Hematopoietic multipotent progenitor cell treated with erythropoietin and hydrocortisone succinate and interleukin-3 and kit ligand, for 4 days (in vitro differentiated cells): ENCODE data around the gene CMTR1.
A peak's percentile ranks its signal among the peaks of the same experiment; 100 is the strongest.
"Not testable (repeated sequence)": the region's sequence is repeated elsewhere in the genome, so short reads cannot be mapped to it uniquely, and the experiment has no call there.

Experiments
- DNase-seq: peaks from one replicate; pipeline ENCODE4 v3.0.0-alpha.2; 2015

CMTR1 gene

GRCh38 chr6:37438930-37439329 lies 5.9 kb downstream of the CMTR1 start:
- DNase-seq = no peak

DNA sequence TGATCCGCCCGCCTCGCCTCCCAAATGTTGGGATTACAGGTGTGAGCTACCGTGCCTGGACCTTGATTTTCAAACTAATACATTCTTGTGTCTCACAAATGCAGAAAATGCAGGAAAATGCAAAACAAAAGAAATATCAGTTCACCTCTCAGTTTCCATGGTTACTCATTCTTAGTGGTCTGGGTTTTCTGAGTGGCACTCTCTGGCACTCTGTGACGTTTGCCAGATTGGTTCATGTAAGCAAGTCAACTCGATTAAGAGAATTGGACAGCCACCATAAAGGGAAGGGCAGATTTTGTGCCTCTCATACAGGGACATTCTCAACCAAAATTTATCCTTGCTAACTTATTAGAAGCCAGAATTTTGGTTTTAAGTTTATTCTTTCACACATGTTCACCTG lies 8.6 kb downstream of the CMTR1 start:
- DNase-seq = no peak

DNA sequence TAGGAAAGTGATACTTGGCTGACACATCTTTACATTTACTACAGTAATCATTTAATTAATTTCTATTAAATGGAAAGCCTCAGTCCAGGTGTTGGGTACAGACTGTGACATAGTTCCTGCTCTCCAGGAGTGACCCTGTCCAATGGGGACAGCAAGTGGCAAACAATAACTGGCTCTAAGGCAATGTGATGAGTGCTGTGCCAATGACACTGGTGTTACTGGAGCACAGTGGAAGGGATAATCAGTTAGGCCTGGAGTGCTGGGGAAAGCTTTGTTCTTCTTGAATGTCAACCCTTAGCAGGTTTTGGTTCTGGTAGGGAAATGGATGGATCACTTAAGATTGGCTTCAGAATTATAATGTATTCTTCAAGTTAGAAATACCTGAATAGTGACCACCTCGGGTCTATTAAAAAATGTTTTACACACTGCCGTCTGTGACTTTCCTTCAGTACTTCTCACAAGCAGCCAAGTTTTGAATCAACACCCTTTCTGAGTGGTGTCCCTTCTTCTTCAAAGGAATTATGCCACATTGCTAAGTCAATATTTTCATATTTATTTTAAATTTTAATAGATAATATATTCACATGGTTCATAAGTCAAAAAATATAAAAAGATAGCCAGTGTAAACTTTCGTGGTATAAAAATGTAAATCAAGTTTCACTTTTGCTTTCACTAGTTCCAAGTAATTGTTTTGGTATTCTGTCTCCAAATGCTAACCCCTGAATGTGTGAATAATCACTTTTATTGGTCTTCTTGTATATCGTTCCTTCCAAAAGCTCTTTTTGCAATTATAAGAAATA lies 9.6 kb downstream of the CMTR1 start:
- DNase-seq = no peak

DNA sequence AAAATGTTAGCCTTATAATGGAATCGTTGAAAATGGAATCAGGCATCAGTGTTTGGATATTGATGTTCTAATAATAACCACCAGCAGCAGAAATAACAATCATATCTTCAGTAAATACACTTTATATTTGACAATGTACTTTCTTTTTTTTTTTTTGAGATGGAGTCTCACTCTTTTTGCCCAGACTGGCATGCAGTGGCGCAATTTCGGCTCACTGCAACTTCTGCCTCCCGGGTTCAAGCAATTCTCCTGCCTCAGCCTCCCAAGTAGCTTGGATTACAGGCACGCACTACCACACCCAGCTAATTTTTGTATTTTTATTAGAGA lies 10.2 kb downstream of the CMTR1 start:
- DNase-seq = not testable (repeated sequence)

DNA sequence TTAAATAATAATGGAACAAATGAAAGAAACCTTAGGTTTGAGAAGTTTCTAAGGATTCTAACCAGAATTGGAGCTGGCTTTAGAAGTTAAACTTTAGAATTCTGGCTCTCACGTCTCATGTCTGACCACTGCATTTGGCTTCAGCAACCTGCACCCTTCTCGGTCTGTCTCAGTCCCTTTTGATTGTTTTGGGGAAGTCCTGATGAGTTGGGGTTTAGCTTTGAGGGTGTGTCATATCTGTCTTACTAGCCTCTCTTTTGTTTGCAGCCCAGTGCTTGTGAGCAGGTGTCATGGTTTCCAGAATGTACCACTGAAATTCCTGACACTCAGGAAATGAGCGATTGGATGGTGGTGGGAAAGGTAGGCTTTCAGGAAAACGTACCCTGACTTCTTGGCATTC lies 17.0 kb downstream of the CMTR1 start:
- DNase-seq = no peak

- DNase-seq = no peak
Measured at GRCh38 chr6:37451441-37452193, 18.6 kb downstream of the CMTR1 start.

DNA sequence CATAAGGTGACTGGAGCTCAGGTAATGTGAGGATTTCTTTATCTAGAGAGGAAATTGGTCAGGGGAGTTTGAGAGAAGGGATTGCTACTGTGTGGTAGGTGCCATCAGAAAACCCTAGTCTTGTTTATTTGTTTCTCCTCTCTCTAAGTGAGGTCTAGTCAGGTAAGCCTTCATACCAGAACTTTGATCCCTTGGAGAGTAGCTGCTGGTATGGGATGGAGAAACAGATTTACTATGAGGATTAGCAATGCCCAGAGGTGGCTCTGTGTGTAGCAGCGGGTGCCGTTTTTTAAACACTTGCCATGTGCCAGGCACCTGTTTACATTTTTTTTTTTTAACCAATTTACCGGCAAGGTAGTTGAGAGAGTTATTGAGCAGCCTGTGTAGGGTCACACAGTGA lies 19.5 kb downstream of the CMTR1 start:
- no peak for DNase-seq

DNA sequence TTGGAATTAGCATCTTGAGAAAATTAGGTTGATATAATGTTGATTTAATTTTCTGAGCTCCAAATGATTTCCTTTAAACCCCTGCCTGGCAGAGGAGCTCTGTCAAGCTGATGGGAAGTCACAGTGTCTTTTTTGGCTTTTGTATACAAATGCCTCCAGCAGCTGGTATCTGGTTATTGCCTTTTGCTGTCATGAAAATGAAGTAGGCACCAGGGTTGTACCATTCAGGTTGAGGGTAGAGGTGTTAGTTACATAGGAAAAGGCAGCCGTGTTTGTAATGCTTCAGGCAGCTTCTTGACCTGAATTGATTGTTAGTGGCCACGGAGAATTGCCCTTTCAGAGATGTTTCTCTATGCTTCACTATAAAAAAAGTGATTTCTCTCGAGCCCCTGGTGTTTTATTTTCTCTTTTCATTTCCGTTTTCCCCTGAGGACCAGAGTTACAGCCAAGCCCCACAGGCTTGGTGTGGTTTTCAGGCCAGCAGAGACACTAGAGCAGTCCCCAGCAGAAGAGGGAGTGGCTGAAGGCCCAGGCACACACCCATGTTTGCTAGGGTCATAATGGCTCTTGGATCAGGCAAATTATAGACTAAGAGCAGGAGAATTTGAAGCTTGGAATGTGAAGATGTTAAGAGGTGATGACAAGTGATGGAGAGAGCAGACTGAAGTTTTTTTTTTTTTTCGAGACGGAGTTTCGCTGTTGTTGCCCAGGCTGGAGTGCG lies 21.6 kb downstream of the CMTR1 start:
- no peak for DNase-seq

GRCh38 chr6:37456126-37456525 lies 23.1 kb downstream of the CMTR1 start:
- DNase-seq = no peak

DNA sequence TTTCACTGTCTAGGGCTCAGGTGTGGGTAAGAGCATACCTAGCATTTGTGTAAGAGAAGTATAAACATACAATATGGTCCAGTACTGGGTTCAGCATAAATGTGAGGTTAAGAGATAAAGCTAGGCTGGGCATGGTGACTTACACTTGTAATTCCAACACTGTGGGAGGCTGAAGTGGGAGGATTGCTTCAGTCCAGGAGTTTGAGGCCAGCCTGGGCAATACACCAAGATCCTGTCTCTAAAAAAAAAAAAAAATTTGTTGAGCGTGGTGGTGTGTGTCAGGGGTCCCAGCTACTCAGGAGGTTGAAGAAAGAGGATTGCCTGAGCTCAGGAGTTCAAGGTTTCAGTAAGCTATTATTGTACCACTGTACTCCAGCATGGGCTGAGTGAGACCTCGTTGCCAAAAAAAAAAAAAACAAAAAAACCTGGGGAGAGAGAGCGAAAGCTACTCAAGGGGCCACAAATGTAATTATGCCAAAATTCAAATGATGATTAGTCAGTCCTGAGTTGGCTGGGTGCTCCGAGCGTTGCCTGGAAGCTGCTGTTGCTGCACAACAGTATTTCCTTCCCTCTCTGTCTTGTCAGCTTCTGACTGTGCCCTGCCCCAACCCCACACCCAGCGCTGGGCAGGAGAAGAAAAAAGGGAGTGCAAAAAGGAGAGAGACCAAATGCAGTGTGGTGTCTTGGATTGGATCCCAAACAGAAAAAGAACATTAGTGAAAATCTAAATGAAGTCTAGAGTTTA lies 24.0 kb downstream of the CMTR1 start:
- no peak for DNase-seq

DNA sequence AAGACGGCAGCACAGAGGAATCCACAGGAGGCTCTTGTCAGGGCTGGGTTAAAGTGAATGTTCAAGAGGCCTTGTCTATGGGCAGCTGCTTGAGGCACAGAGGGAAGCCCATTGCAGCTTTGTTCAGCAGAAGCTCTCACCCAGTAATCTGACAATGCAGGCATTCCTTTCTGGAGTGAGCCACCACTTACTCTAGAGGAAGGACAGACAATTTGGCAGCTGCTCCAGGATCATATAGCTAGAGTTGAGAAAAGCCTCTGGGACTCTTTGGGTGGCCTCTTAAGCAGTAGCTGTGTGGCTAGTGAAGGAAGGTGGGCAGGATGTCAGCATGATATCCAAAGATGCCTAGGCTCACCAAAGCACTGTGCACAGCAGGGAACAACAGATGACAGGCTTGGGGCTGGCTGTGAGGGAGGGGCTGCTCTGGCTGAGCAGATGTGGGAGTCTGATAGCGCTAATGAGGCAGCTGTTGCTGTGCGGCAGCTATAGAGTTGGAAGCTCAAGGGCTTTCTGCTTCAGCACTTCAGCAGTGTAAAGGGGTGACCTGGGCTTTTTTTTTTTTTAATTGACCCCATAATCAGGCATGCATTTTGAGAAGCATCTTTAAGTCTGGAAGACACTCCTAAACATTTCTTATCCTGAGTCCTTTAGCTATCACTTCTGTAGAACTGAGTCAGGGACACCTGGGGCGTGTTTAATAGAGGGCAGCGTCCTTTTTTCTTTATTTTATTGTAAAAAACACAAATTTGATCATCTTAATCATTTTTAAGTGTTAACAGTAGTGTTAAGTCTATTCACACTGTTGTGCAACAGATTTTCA lies 27.2 kb downstream of the CMTR1 start:
- DNase-seq = peak; percentile 94

GRCh38 chr6:37460805-37461204 lies 27.8 kb downstream of the CMTR1 start:
- no peak for DNase-seq

- DNase-seq = no peak
Measured at GRCh38 chr6:37463110-37463509, 30.1 kb downstream of the CMTR1 start.

GRCh38 chr6:37467718-37468117 lies 34.7 kb downstream of the CMTR1 start:
- no peak for DNase-seq

DNA sequence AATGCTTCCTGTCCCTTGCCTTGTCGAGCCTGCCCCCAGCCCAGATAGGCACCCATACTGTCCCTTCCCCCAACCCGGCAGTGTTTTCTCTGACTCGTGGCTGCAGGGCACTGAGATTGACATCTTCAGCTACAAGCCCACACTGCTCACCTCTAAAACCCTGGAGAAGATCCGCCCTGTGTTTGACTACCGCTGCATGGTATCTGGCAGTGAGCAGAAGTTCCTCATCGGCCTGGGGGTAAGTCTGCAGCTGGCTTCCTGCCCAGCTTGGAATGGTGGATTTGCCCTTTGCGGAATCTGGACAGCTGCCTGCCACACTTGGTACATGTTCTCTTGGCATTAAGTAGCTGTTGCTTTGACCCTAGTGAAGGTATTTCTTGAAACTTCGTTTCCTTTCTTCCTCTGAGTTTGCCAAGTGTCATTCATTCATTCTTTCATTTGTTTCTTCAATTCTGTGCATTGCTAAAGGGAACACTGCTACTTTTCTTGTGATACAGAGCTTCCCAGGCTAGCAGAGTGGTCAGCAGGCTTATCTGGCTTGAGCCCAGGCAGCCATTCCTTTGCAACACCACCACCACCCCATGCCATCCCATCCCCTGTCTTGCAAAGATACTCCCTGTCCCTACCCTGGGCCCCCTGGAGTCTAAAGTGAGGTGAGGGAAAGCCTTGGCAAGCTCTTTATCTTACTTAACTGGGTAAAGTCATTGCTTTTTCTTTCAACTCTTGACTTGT lies 40.5 kb downstream of the CMTR1 start:
- DNase-seq = no peak

GRCh38 chr6:37474316-37474715 lies 41.3 kb downstream of the CMTR1 start:
- no peak for DNase-seq

- no peak for DNase-seq
Measured at GRCh38 chr6:37477191-37477590, 44.2 kb downstream of the CMTR1 start.

- no peak for DNase-seq
Measured at GRCh38 chr6:37477656-37478435, 44.8 kb downstream of the CMTR1 start.

GRCh38 chr6:37478827-37479226 lies 45.8 kb downstream of the CMTR1 start:
- no peak for DNase-seq

GRCh38 chr6:37479266-37479854 lies 46.3 kb downstream of the CMTR1 start:
- no peak for DNase-seq
